T-helper 22 cell (primary cell): Measurements from ENCODE around the gene FNDC3B.

ENCODE experiments used
- DNase-seq: peaks from one replicate; pipeline ENCODE4 v3.0.0-alpha.2; 2020; ENCODE audit warnings: low read depth

The FNDC3B gene

GRCh38 chr3:172137287-172138192 lies 98.2 kb downstream of the FNDC3B start:
- DNase-seq: no peak

- no peak for DNase-seq
Measured at GRCh38 chr3:172138193-172138537, 98.8 kb downstream of the FNDC3B start.

- DNase-seq: no peak
Measured at GRCh38 chr3:172138792-172139507, 99.6 kb downstream of the FNDC3B start.

GRCh38 chr3:172139528-172140276 lies 100.3 kb downstream of the FNDC3B start:
- DNase-seq: no peak

GRCh38 chr3:172140499-172141391 lies 101.4 kb downstream of the FNDC3B start:
- no peak for DNase-seq

GRCh38 chr3:172142051-172142863 lies 102.9 kb downstream of the FNDC3B start:
- no peak for DNase-seq

GRCh38 chr3:172142864-172143451 lies 103.6 kb downstream of the FNDC3B start:
- no peak for DNase-seq

GRCh38 chr3:172143739-172144497 lies 104.5 kb downstream of the FNDC3B start:
- DNase-seq: no peak

- no peak for DNase-seq
Measured at GRCh38 chr3:172144601-172145000, 105.2 kb downstream of the FNDC3B start.

- DNase-seq: no peak
Measured at GRCh38 chr3:172145031-172145686, 105.8 kb downstream of the FNDC3B start.

GRCh38 chr3:172146349-172146748 lies 107.0 kb downstream of the FNDC3B start:
- no peak for DNase-seq

- DNase-seq: no peak
Measured at GRCh38 chr3:172147113-172147818, 107.9 kb downstream of the FNDC3B start.

- DNase-seq: no peak
Measured at GRCh38 chr3:172148241-172148640, 108.9 kb downstream of the FNDC3B start.

- DNase-seq: no peak
Measured at GRCh38 chr3:172148702-172149565, 109.6 kb downstream of the FNDC3B start.

- DNase-seq: no peak
Measured at GRCh38 chr3:172150268-172150667, 110.9 kb downstream of the FNDC3B start.

- DNase-seq: no peak
Measured at GRCh38 chr3:172150913-172151650, 111.7 kb downstream of the FNDC3B start.
